Activated B cell treated with CpG ODN at 0.5 μM for 24 hours (primary cell): ENCODE data around the gene CCDC178. TPM values are rescaled to one million over a fixed set of nuclear protein-coding genes. Genes with fewer than 3 reads are reported as not detected.

Experiments
- ATAC-seq: fragments of 200-7000 bp; cut with Tn5 transposase; one replicate; pipeline ENCODE4 v1.10.0; 2021; ENCODE audit warnings: low read depth, mild to moderate bottlenecking, moderate library complexity
- CTCF ChIA-PET: fragments of 350-600 bp; sonication (Branson Sonifier 250); formaldehyde crosslinking; loops from one replicate; lab custom pipeline; 2021; ENCODE audit warnings: antibody characterized with exemption; lab: Charles Lee
- POLR2A ChIA-PET: fragments of 350-600 bp; sonication (Branson Sonifier 250); formaldehyde crosslinking; loops from one replicate; lab custom pipeline; 2021; ENCODE audit warnings: antibody characterized with exemption; lab: Charles Lee
- DNase-seq: peaks from one replicate; pipeline ENCODE4 v3.0.0; 2022
- H3K27ac Mint-ChIP-seq: one replicate; pipeline ENCODE4 v1.8.0; 2020; ENCODE audit warnings: mixed read lengths
- H3K27me3 Mint-ChIP-seq: one replicate; pipeline ENCODE4 v1.8.0; 2021; ENCODE audit warnings: mixed read lengths
- H3K36me3 Mint-ChIP-seq: one replicate; pipeline ENCODE4 v1.8.0; 2021; ENCODE audit warnings: low read depth, mixed read lengths
- H3K4me1 Mint-ChIP-seq: one replicate; pipeline ENCODE4 v1.8.0; 2021; ENCODE audit warnings: mixed read lengths
- H3K4me3 Mint-ChIP-seq: one replicate; pipeline ENCODE4 v1.8.0; 2020; ENCODE audit warnings: mild to moderate bottlenecking, mixed read lengths
- H3K9me3 Mint-ChIP-seq: one replicate; pipeline ENCODE4 v1.8.0; 2020; ENCODE audit warnings: mixed read lengths
- intact Hi-C: fragments of 100-400 bp; cut with micrococcal nuclease; formaldehyde crosslinking; loops from one replicate; pipeline ENCODE4 v1.15.1; 2024
- total RNA-seq: library from RNA; stranded (reverse); gene quantifications from 2 replicates; pipeline ENCODE4 v1.2.3, GENCODE V29; 2022
- TF ChIP-seq, protein P1 (sequence below): fragments of 200-600 bp; IDR thresholded peaks from one replicate; pipeline ENCODE4 v1.8.0; 2022; ENCODE audit warnings: antibody characterized with exemption, mild to moderate bottlenecking

CCDC178 gene
- total RNA-seq, 1 donor from 2014 or later = not detected

DNA sequence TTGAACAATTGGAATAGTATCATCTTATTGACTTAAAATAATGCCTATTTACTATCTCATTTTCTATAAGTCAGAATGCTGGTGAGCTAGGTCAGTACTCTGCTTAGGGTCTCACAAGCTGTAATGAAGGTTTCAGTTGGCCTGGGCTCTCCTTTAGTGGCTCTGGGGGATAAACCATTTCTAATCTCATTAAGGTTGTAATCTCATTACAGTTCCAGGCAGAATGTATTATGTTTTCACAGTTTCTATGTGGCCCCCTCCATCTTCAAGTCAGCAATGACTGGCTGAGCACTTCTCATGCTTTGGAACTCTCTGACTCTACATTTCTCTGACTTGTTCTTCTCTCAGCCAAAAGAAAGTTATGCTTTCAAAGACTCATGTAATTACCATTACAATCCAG, 163.1 kb downstream of the CCDC178 start:
- TF ChIP-seq, protein P1, sequence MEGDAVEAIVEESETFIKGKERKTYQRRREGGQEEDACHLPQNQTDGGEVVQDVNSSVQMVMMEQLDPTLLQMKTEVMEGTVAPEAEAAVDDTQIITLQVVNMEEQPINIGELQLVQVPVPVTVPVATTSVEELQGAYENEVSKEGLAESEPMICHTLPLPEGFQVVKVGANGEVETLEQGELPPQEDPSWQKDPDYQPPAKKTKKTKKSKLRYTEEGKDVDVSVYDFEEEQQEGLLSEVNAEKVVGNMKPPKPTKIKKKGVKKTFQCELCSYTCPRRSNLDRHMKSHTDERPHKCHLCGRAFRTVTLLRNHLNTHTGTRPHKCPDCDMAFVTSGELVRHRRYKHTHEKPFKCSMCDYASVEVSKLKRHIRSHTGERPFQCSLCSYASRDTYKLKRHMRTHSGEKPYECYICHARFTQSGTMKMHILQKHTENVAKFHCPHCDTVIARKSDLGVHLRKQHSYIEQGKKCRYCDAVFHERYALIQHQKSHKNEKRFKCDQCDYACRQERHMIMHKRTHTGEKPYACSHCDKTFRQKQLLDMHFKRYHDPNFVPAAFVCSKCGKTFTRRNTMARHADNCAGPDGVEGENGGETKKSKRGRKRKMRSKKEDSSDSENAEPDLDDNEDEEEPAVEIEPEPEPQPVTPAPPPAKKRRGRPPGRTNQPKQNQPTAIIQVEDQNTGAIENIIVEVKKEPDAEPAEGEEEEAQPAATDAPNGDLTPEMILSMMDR = no peak
- ChIA-PET CTCF (no interaction called here), POLR2A (no interaction called here)
- Mint-ChIP-seq H3K4me1 (no peaks in the 10 kb centered on the region), H3K4me3 (no peak overlapping the region), H3K9me3 (no peaks in the 10 kb centered on the region), H3K27ac (no peak overlapping the region), H3K36me3 (no peaks in the 10 kb centered on the region), H3K27me3 (no peaks in the 10 kb centered on the region)
- intact Hi-C loops = no loop called here
- DNase-seq (no peak), ATAC-seq (no peak)

DNA sequence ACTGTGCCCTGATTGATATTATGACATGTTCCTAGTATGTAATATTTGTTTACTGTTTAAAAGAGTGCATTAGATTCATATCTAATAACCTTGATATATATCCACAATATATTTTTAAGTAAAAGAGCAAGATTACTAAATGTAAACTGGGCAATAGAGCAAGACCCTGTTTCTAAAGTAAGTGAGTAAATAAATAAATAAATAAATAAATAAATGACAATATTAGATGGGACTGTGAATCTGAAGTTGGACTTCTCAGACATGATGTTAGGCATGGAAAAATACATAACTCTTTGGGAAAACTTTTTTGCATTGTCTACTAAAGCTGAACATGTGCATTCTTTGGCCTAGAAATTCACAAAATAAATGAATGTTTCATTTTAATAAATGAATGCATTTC, 164.7 kb downstream of the CCDC178 start:
- ChIA-PET POLR2A (no interaction called here), CTCF (no interaction called here)
- Mint-ChIP-seq H3K9me3 (no peaks in the 10 kb centered on the region), H3K36me3 (no peaks in the 10 kb centered on the region), H3K4me3 (no peak overlapping the region), H3K27ac (no peak overlapping the region), H3K27me3 (no peaks in the 10 kb centered on the region), H3K4me1 (no peaks in the 10 kb centered on the region)
- no peak for ATAC-seq
- no peak for DNase-seq
- TF ChIP-seq, protein P1 = no peak
- intact Hi-C loops = no loop called here

DNA sequence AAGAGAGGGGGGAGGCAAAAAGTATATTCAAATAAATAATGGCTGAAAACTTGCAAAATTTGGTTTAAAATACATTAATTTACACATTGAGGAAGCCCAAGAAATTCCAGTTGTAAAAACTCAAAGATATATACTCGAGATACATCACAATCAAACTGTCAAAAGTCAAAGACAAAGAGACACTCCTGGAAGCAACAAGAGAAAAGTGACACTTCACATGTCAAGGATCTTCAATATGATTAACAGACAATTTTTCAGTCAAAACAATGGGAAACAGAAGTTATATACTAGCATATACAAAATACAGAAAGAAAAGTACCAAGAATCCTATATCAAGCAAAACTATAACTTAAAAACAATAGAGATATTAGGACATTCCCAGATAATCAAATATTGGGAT, 170.2 kb downstream of the CCDC178 start:
- H3K9me3 Mint-ChIP-seq = no peaks in the 10 kb centered on the region
- TF ChIP-seq, protein P1 = no peak
- H3K4me1 Mint-ChIP-seq = no peaks in the 10 kb centered on the region
- no peak overlapping the region for H3K27ac Mint-ChIP-seq
- H3K36me3 Mint-ChIP-seq = no peaks in the 10 kb centered on the region
- intact Hi-C loops = no loop called here
- H3K4me3 Mint-ChIP-seq = no peak overlapping the region
- H3K27me3 Mint-ChIP-seq = no peaks in the 10 kb centered on the region
- ChIA-PET POLR2A (no interaction called here), CTCF (no interaction called here)
- no peak for ATAC-seq
- DNase-seq = no peak

DNA sequence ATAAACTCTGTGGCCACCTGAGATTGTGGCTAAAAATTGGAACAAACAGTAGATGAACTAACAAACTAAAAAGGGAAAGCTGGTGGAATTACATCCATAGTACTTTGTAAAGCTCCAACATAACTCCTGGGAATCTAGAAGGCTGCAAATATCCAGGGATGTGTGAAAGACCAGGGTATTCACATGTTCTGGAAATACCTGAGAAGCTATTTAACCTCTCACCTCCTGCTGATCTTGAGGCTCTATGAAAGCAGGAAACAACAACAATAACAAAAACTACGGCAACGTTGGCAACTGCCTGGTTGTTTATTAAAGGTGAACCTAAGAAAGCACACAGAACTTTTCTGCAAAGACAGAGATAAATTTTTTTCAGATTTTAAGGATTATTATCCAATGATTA, 171.3 kb downstream of the CCDC178 start:
- H3K4me1 Mint-ChIP-seq = no peaks in the 10 kb centered on the region
- TF ChIP-seq, protein P1 = no peak
- ChIA-PET CTCF (no interaction called here), POLR2A (no interaction called here)
- H3K9me3 Mint-ChIP-seq = no peaks in the 10 kb centered on the region
- no peak overlapping the region for H3K27ac Mint-ChIP-seq
- ATAC-seq = no peak
- H3K27me3 Mint-ChIP-seq = no peaks in the 10 kb centered on the region
- intact Hi-C loops = no loop called here
- no peak for DNase-seq
- H3K4me3 Mint-ChIP-seq = no peak overlapping the region
- H3K36me3 Mint-ChIP-seq = no peaks in the 10 kb centered on the region

DNA sequence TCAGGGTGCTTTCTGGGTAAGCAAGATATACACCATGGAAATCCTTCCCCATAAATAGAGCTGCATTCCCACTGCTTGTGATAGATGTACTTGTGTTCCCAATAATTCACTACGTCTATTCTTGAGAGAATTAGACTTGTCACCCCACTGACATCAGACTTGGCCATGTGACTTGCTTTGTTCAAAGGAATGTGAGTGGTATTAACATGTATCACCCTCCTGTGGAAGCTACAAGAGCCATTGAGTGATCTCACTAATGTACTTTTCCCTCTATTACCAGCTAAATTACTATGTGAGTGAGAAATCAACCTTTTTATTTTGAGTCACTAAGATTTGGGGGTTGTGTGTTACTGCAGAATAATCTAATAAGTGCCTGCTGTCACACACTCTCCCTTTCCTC, 176.0 kb downstream of the CCDC178 start:
- intact Hi-C loops = no loop called here
- DNase-seq (no peak), ATAC-seq (no peak)
- H3K27ac Mint-ChIP-seq = no peak overlapping the region
- H3K4me1 Mint-ChIP-seq = no peaks in the 10 kb centered on the region
- H3K4me3 Mint-ChIP-seq = no peak overlapping the region
- TF ChIP-seq, protein P1 = no peak
- POLR2A ChIA-PET = no interaction called here
- no peaks in the 10 kb centered on the region for H3K9me3 Mint-ChIP-seq
- H3K27me3 Mint-ChIP-seq = no peaks in the 10 kb centered on the region
- H3K36me3 Mint-ChIP-seq = no peaks in the 10 kb centered on the region
- CTCF ChIA-PET = no interaction called here
